ENCODE measurements around the gene NTRK3.

DNA sequence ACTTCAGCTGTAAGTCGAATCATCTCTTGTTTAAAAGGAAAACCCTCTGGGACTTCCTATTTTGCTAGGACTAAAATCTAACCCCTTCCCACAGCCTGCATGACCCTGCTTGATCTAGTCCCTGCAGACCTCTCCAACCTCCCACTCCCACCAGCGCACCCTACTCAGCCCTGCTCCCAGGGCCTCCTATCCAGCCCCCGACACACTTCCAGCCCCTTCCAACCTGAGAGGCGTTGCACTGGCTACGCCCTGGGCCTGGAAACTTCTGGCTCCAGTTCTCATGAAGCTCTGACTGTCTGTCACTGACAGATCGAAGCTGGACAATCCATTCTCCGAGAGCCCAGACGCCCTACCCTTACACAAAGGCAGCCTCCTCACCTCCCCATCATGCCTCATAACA, 21.8 kb downstream of the NTRK3 start:
- TF ChIP-seq, protein P1, sequence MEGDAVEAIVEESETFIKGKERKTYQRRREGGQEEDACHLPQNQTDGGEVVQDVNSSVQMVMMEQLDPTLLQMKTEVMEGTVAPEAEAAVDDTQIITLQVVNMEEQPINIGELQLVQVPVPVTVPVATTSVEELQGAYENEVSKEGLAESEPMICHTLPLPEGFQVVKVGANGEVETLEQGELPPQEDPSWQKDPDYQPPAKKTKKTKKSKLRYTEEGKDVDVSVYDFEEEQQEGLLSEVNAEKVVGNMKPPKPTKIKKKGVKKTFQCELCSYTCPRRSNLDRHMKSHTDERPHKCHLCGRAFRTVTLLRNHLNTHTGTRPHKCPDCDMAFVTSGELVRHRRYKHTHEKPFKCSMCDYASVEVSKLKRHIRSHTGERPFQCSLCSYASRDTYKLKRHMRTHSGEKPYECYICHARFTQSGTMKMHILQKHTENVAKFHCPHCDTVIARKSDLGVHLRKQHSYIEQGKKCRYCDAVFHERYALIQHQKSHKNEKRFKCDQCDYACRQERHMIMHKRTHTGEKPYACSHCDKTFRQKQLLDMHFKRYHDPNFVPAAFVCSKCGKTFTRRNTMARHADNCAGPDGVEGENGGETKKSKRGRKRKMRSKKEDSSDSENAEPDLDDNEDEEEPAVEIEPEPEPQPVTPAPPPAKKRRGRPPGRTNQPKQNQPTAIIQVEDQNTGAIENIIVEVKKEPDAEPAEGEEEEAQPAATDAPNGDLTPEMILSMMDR (IDR thresholded peaks at IDR 0.05; ENCODE audit: insufficient read depth, low read length): no peak
- TF ChIP-seq SPI1 (IDR thresholded peaks at IDR 0.05; ENCODE audit: borderline replicate concordance, low read depth): no peak
- TF ChIP-seq, protein P2, sequence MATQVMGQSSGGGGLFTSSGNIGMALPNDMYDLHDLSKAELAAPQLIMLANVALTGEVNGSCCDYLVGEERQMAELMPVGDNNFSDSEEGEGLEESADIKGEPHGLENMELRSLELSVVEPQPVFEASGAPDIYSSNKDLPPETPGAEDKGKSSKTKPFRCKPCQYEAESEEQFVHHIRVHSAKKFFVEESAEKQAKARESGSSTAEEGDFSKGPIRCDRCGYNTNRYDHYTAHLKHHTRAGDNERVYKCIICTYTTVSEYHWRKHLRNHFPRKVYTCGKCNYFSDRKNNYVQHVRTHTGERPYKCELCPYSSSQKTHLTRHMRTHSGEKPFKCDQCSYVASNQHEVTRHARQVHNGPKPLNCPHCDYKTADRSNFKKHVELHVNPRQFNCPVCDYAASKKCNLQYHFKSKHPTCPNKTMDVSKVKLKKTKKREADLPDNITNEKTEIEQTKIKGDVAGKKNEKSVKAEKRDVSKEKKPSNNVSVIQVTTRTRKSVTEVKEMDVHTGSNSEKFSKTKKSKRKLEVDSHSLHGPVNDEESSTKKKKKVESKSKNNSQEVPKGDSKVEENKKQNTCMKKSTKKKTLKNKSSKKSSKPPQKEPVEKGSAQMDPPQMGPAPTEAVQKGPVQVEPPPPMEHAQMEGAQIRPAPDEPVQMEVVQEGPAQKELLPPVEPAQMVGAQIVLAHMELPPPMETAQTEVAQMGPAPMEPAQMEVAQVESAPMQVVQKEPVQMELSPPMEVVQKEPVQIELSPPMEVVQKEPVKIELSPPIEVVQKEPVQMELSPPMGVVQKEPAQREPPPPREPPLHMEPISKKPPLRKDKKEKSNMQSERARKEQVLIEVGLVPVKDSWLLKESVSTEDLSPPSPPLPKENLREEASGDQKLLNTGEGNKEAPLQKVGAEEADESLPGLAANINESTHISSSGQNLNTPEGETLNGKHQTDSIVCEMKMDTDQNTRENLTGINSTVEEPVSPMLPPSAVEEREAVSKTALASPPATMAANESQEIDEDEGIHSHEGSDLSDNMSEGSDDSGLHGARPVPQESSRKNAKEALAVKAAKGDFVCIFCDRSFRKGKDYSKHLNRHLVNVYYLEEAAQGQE (IDR thresholded peaks at IDR 0.05; ENCODE audit: insufficient replicate concordance, low read depth): no peak
- no peak for TF ChIP-seq GABPA (IDR thresholded peaks at IDR 0.05; ENCODE audit: low read depth)
- TF ChIP-seq POLR2AphosphoS5 (IDR thresholded peaks at IDR 0.05; ENCODE audit: low read depth): no peak
